Epidermal melanocyte (primary cell): ENCODE measurements around the gene HOXA4.

ENCODE experiments used
- DNase-seq: peaks from one replicate; pipeline ENCODE4 v3.0.0; 2011; ENCODE audit warnings: low spot score; ENCODE audit not compliant: insufficient read length

Gene HOXA4

DNA sequence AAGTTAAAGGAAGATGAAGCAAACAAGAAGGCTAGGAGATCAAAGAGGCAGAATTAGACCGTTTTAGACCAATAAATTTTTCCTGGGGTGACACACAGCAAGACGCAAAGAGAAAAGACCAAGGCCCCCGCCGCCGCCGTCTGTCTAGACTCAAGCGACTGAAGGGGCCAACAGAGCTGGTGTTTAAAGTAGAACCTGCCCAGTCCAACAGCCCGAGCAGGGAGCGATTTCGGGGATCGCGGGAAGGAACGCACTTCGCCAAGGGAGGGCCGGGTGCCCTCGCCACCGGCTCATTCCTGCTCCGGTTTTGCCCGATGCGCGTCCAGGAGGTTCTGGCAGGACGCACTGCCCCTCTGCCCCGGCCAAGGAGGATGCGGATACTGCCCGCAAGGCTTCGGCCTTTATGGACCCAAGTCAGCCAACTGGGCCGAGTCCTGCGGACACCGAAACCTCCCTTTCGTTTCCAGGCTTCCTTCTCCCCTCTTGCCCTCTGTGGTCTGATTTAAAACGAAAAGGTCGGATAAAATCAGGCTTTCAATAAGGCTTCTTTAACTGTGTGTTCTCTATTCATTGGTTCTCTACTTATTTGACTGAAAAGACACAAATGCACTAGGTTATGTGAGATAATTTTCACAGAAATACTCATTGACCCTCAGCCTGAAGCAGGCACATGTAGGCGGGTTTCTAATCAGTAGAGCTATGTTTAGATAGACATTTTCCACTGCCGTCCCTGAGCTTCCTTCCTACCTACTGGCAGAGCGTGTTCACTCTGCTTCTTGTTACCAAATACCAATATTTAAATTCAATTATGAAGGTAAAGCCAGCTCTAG is 28.1 kb upstream of the HOXA4 start:
- no peak for DNase-seq

DNA sequence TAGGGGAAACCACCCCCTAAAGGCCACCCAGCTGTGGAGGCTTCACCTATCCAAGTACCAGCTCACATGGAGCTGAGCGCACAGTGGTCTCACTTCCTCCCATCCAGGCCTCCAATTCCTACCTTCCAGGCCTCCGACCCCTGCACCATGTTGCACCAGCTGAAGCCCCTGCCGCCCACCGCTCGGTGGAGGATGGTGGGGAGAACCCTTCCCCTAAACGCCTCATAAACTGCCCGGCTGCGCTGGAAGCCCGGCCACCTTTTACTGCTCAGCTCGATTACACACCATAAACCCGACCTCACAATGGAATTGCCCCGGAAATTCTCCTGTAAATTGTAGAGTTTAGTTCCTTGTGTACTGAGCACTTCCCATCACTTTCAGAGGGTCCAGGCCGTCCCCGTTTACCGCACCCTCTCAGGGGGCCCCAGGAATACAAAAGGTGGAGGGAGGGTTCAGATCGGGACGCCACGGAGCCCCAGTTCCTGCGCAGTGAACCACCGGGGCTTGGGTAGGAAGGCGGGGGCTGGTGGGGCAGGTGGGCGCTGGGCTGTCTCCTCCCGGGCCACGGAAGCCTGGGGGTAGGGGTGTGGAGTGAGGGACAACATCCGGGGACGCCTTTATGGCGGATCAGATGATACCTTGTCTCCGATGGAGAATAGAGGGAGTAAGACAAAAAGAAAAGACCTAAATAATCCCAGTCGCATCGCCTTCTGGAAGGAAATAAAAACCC is 27.3 kb upstream of the HOXA4 start:
- no peak for DNase-seq

DNA sequence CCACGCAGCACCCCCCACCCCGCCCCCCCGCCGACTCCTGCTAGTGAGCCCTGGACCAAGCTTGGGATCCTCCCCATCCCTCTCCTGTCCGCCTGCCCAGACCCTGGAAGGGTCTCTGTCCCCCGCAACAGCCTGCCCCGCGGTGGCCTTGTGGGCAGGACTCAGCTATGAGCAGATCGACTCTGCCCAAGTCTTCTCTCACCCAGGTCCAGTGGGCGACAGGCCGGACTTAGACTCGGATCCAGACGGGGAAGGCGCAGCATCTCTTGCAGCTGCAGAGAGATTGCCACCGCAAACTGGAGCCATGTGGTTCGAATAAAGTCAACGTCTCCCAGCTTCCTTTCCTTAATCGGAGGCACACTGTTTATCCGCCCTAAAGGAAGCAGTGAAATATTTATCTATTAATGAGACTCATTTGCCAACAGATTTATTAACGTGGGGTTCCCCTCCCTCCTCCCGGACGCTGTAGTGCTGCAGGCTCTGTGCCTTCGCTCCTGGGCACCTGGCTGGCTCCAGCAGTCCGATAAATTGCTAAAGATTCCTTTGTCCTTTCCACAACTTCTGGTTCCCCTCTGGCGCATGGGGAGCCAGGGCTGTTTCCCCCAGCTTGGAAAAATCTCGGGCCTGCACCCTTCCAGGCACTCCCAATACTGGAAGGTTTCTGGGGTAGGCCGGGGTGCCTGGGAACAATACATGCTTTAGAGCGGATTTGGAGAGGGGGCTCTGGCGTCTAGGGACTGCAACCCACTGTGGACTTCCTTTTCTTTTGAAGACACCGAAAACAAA is 26.6 kb upstream of the HOXA4 start:
- DNase-seq = no peak

DNA sequence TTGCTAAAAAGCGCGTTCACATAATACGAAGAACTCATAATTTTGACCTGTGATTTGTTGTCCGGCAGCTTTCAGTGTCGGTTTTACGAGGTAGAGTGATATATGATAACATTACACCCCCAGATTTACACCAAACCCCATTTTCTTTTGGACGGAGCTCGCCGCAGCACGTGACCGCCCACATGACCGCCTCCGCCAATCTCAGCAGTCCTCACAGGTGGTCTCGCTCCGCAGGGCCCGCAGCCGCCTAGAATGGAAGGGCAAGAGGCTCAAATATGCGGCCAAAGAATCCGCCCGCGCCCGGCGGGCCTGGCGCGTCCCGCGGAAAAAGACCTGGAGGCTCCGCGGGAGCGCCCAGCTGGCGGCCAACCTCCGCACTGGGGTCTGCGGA is 25.9 kb upstream of the HOXA4 start, which contains the start of gene HOXA7:
Gene HOXA7 (minus strand): TSS at position 168 of the 391 bp plus-strand sequence. CDS start 130 bp downstream, at position 38.
- peak; percentile 89 for DNase-seq

DNA sequence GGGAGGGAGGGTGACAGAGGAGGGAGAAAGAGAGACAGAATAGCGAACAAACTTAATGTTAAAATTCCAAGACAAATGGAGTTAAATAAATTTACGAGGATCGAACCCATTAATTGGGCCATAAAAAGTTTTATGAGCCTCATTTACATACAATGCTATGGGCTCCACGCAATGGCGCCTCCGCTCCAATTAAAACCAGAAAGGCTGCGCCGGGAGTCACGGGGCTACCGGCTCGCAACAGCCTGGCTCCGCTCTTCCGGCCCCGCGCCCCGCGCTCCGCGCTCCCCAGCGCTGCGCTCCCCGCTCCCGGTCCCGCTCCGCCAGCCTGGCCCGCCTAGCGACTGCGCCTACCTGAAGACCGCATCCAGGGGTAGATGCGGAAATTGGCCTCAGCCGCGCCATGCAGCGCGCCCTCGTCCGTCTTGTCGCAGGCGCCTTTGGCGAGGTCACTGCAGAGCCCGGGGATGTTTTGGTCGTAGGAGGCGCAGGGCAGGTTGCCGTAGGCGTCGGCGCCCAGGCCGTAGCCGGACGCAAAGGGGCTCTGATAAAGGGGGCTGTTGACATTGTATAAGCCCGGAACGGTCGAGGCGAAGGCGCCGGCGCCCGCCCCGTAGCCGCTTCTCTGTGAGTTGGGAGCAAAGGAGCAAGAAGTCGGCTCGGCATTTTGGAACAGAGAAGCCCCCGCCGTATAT is 25.4 kb upstream of the HOXA4 start:
- no peak for DNase-seq

DNA sequence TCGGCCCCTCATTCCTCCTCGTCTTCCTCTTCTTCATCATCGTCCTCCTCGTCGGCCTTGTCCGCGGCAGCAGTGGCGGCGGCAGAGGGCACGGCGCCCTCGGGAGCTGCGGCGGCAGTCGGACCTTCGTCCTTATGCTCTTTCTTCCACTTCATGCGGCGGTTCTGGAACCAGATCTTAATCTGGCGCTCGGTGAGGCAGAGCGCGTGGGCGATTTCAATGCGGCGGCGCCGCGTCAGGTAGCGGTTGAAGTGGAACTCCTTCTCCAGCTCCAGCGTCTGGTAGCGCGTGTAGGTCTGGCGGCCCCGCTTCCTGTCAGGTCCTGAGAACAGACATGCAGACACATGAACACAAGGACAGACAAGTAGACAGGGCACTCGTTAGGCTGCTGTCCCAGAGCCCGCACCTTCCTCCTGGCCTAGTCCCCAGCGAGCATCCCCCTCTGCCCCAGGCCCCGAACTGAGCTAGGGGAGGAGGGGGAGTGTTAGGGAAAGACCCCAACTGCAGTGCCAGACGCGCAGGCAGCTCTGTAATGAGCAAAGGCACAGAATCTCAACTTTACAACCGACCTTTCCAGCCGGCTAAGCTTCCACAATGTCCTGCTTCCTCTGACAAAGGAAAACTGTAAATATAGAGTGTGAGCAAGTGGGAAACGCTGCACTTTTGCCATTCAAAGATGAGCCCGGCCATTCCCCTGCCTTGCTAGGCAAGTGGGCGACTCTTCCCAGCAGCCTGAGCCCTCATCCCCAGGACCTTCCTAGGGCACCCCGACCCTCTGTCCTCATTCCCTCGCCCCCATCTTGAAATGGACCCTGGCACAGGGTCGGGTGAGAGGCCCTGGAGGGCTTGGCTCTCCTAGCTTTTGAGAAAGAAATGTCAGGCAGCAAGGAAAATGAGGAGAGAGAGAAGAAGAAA is 24.6 kb upstream of the HOXA4 start:
- no peak for DNase-seq

DNA sequence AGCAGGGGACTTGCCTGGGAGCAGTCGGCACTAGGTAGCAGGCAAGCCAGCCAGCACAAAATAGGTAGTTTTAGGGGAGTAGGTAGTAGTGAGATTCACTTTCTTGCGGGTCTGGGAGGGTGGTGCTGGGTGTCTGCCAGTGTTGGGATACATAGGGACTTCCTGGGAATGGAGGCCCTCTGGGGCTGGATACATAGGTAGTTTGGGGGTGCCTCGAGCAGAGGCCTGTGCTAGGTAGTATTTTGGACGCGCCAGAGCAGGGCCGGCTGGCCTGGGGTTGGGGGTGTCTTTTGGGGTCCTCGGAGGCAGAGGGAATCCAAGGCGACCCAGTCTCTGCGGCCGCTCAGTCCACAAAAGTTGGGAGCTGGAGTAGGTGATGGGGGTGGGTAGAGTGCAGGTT is 23.8 kb upstream of the HOXA4 start:
- DNase-seq = no peak

DNA sequence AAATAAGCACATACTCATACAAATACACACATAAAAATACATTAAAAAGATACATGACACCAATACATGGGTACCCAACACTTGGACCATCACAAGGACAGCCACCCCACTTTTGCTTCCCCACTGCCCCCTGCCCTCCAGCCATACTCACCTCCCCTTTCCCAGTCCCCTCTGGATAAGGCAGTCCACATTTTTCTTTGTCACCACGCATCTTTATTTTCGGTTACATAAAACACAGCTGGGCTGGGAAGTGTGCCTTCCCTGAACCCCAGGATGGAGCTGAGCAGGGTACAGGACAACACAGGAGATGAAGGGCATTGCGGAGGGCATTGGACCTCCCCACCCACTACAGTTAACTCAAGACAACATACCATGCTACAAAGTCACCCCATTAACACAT is 23.0 kb upstream of the HOXA4 start:
- DNase-seq = no peak

DNA sequence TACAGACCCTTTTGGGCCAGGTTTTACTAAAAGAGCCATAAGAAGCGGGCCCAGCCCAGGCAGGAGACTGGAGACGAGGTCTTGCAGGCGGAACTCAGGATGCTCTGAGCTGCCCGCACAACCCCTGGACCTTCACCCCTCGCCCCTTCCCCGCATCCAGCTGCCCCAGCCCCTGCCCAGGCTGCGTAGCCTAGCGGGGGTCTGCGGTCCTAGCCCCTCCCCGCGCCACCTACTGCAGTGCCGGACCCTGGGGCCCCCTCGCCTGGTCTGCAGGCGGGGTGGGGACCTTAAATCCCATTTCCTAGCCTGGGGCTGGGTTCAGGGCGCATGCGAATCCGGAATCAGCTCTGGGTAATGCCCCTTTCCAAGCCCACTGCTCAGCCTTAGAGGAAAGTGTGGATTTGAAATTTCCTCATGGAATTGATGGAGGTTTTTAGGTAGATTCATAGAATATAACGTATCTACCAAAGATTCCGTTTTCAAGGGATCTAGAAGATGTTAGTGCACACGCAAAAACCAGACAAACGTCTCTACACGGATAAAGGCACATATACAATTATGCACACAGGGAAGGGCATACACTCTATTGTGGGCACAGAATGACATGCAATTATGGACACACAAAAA is 22.4 kb upstream of the HOXA4 start:
- DNase-seq = no peak

DNA sequence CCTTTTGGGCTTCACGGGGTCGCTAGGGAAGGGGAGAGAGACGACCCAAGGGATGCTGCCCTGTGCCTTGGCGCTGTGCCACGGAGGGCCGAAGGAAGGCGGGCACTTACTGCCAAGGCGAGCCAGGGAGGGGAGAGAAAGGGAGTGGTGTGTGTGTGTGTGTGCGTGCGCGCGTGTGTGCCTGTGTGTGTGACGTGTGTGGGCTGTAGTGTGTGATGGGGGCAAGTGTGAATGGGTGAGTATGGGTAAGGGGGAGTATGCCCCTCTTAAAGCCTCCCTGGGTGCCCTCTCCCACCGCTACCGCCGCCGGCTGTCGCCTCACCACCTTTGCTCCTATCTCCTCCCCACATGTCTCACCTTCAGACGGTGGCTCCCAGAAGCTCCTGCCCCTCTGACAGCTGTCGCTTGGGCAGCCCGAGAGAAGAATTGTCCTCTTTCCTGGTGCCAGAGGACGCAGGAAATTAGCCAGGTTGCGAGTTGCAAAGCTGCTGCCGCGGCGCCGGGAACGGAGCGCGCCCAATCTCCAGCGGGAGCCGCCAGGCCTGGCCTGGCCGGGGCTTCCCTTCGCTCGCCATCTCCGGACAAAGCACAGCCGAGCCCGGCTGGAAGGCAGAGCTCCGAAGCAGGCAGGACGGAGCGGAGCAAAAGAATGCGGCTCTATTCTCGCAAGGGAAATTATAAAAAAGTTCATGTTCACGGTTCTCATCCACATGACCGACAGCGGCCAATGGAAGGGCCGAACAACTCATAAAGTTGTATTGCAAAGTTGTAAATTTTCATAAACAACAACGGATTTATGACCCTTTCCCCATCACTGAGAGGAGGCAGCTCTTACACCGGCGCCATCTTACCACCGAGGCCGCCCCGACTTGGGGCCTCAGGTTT is 21.6 kb upstream of the HOXA4 start, which contains the start of gene HOXA3:
Gene HOXA3 (minus strand): TSS at position 653 of the 885 bp plus-strand sequence. CDS start 41,943 bp downstream, outside the sequence.
- peak; percentile 87 for DNase-seq

DNA sequence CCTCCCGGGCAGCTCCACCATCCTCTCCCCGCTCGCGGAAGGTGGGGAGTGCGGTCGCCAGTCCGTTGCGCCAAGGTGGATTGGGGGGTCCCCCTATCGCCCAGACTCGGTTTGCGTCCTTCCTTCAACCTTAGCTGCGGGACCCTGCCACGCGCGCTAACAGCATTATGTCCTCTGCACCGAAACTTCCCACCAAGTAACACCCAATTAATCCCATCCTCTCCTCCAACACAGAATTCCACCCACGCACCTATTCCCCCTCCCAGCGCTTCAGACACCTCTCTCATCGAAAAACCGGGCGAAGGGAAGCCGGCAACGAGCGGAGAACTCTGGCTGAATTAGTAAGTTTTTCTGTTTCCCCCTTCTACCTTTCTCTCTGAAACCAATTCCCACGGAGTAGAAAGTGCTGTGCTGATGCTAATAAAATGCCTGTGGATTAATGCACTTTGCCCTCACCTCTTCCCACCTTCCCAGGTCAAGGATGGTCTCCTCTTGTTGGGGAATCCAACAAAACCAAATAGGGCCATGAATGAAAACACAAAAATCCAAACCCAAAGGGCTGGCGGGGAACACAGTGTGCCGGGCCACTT is 20.9 kb upstream of the HOXA4 start:
- no peak for DNase-seq

DNA sequence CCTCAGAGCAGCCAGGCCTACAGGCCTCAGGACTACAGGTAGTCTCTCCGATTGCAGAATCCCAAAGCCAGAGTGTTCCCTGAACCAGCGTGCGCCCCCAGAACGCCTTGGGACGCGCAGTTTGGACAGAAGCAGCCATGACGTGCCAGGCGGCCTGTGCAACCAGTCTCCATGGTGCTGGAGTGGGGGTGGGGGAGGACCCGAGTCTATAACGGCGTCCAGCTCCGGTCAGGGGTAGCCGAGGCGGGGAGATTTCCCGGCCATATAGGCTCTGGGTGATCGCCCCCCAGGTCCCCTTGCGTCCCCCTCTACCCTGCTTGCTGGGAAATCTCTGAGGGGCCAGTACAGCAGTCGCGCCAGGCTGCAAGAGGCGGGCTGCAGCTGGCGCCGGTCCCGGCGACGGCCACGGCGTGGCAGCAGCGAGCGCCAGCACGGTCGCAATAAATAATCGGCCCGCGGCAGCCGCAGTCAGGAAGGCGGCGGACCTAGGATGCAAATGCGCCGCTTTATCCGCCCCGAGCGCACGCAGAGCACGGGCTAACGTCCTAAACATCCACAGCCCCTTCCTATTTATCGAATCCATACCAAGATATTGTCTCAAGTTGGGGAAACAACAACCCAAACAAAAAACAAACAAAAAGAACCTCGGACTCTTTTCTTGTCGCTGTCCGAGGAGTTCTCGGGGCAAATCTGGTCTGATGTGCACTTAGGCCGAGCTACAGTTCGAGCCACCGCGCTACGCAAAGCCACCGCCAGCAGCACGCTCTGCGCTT is 20.2 kb upstream of the HOXA4 start:
- peak; percentile 97 for DNase-seq

DNA sequence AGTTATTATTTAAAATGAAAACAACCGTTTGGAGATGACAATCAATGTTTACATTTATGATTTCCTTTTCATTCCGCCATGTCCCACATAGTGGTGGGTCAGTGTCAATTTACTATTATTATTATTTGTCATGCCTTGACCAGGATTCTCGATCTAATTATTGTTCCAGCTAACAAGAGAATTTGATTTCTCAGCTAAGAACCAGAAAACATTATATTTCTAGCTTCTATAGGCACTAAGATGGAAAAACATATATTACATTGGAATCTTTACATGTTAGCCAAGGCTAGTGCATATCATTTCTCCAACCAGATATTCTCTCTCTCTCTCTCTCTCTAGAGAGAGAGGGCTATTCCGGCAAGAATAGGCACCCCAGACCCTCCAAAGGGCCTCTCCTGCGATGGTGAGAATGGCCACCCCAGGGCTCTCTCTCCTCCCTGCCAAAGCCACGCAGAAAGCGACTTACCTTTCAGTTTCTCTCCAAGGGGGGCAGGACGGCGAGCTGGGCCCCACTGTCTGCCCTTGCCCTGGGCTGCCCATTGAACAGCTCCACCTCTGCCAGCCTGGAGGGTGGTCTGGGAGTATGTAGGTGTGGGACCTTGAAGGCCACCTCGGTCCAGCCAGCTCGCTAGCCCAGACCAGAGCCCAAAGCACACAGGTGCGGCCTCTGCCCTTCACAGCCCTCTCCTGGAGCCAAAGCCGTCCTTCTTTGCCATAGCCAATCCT is 19.4 kb upstream of the HOXA4 start:
- DNase-seq = no peak

DNA sequence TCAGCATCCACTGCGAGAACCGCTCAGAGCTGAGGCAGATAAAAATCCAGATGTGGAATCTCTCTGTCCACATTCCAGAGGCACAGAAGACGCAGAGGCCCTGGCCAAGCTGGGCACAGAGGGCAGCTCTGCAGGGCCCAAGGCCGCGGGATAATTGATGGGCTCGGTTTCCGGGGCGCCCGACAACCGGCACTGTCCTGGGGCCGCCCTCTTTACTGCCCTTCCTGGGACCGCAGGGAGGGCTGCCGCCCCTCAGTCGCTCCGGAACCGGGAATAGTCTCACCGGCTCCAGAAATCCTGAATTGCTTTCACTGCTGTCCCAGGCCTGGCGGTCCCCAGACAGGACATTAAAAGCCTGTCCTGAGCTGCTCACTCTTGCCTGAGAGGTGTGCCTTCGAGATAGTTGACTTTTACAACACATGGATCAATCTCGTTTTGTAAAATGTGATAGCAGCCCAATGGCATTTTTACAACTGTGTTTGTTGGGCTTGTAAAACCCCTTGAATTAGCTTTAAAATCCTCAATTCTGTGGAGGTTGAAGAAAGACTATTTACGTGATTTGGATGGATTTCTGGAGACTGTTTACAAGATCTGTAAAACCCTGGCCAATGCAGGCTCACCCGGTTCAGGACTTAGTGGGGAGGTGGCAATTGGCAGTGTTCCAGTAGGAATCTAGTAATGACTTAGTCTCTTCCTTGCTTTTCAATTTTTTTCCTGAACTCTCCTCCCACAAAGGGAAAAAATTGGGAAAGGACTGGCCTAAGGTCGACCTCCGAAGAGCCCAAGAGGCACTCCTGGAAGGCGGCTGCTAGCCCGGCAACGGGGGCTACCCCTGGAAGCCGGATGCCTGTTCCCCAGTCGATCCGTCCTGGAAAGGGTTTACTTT is 18.4 kb upstream of the HOXA4 start:
- DNase-seq = no peak

DNA sequence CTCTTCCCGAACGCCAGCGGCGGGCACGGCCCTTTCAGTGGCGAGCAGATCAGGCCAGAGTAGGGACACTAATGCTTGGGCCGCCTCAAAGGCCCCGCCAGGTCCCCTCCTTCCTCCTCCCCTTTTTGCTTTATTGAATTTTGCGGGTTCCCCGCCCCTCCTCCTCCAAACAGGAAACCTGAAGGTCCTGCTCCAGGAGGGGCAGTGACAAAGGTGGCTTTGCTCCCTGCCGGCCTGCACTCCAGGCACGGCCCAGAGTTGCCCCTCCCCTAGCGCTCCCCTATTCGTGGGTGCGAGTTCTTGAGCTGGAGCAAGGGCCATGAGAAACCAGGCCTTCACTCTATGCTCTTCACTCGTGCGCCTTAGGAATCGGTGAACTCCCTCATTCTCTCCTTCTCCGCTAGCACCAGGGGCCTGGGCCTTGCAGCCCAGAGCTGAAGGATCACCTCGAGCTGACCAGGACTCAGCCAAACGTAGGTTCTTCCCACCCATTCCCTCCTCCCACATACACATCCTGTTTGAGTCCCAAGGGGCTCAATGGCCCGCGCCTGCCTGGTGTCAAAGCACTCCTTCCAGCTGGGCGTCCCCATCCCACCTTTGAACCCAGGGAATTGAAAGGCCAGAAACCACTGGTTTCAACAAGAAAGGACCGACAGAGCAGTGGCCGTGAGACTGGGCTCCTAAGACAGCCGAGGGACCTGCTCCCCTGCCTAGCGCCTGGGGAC is 17.6 kb upstream of the HOXA4 start:
- DNase-seq = no peak
